ENCODE measurements around the gene DLL3.

The DLL3 gene

DNA sequence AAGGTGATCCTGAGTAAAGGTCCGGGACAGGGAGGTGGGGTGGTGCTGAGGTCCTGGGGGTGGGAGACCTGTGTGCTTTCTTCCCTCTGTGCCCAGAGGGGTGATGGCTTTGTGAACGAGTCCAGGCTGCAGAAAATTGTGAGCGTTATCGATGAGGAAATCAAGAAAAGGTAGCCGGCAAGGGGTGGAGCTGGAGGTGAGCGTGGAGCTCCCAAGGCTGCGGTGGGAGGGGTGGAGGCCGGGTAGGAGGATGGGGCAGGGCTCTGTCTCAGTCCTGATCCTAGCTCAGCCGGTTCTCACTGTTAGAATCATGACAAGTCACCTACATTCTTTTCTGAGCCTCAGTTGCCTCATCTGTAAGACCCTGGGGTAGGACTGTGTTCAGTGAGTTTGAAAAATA lies 20.2 kb downstream of the DLL3 start:
- no peak for DNase-seq

GRCh38 chr19:39520541-39521484 lies 22.1 kb downstream of the DLL3 start:
- DNase-seq: no peak

DNA sequence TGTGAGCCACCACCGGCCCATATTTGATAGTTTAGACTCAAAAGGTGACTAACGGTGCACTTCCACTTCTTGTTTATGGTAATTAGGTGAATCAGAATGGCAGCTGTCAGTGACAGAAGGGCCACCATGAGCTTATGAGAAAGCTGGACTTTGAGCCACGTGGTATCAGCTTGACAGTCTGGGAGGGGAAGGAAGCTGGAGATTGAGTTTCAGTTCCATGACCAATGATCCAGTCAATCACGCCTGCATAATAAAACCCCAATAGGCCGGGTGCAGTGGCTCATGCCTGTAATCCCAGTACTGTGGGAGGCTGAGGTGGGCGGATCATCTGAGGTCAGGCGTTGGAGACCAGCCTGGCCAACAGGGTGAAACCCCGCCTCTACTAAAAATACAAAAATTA lies 25.7 kb downstream of the DLL3 start:
- no peak for DNase-seq

GRCh38 chr19:39525205-39525604 lies 26.5 kb downstream of the DLL3 start:
- DNase-seq: no peak

DNA sequence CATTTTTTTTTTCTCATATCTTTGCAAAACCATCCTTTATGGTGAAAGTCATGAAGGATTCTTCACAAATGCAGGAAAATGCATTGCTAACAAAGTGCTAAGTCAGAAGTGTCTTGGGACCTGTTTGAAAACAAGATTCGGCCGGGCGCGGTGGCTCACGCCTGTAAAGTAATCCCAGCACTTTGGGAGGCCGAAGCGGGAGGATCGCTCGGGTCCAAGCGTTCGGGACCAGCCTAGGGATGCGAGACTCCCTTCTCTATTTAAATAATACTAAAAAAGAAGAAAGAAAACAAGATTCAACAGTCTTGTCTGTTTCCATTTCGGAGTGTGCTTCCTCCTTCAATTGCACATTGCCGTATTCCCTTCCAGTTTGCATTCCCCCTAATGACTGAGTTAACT lies 33.1 kb downstream of the DLL3 start:
- DNase-seq: no peak

- peak; percentile 97 for DNase-seq
Observed at GRCh38 chr19:39532233-39533002, 33.7 kb downstream of the DLL3 start, which contains the start of gene EID2B. EID2B (minus strand) TSS chr19:39532852; CDS start chr19:39532802, 50 bp downstream.

- DNase-seq: no peak
Observed at GRCh38 chr19:39533003-39533512, 34.3 kb downstream of the DLL3 start.

DNA sequence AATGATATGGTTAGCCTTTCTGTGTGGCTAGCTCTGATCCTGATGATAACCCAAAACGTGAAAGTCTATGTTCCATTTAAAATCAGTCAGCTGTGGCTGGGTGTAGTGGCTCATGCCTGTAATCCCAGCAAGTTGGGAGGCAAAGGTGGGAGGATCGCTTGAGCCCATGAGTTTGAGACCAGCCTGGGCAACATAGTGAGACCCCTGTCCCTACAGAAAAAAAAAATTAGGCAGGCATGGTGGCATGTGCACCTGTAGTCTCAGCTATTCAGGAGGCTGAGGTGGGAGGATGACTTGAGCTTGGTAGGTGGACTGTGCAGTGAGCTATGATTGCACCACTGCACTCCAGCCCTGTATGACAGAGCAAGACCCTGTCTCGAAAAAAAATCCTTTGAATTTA lies 35.0 kb downstream of the DLL3 start:
- DNase-seq: no peak

DNA sequence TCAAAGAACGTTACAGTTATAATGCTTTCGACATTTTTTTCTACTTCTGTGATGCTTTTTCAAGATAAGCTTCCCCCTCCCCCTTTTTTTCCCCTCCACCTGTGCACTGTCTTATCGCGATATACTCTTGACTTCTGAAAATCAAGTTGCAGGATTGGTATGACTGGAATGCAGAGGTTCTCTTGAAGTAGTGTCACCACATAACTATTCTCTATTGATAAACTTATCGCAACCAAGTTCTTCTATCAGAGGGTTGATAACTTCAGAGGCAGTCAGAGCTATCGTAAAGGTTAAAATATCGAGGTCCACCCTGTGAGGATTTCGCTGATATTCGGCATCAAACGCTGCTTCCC lies 40.4 kb downstream of the DLL3 start:
- DNase-seq: no peak

GRCh38 chr19:39539518-39540332 lies 41.0 kb downstream of the DLL3 start, which contains the start of gene EID2:
EID2 (minus strand) TSS chr19:39540161; CDS start chr19:39540079, 82 bp downstream.
- DNase-seq: peak; percentile 93

GRCh38 chr19:39540333-39540673 lies 41.6 kb downstream of the DLL3 start:
- DNase-seq: no peak

DNA sequence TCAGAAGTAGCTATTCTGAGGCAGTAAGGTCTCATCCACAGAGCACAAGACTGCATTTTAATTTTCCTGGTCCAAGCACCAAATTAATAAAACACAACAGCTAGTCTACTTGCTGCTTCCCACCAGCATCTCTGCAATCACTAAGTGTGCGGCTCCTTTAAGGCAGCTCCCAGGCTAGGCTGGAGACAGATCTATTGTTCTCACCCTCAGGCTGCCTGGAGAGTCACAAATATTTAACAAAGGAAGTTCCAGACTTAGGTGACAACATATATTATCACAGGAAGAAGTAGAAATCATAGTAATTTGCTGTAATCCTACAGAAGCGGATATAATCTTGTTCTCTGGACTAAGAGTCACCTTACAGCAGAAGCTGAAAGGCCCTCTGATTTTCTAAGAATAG lies 43.5 kb downstream of the DLL3 start:
- DNase-seq: no peak

GRCh38 chr19:39543477-39543857 lies 44.7 kb downstream of the DLL3 start:
- no peak for DNase-seq

DNA sequence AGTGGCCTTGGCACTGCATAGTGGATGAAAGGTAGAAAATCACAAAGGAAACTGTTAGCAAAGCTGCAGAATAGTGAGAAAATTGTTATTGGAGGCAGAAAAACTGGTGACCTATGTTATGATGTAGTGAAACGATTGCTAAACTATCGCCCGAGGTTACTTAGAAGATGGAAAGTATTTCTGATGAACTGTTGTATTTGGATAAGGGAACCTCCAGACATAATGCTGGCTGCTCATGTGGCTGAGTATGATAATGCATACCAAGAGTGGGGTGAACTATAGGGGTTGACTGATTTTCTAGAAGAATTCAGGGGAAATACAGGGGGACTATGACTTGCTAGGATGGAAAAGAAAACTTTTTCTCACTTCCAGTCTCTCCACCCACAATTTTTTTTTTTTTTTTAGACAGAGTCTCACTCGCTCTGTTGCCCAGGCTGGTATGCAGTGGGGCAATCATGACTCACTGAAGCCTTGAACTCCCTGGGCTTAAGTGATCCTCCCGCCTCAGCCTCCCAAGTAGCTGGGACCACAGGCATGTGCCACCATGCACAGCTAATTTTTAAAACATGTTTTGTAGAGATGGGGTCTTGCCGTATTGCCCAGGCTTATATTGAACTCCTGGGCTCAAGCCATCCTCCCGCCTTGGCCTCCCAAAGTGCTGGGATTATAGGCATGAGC lies 45.6 kb downstream of the DLL3 start:
- DNase-seq: no peak

- DNase-seq: no peak
Observed at GRCh38 chr19:39544911-39545310, 46.2 kb downstream of the DLL3 start.

- no peak for DNase-seq
Observed at GRCh38 chr19:39546599-39546998, 47.9 kb downstream of the DLL3 start.

DNA sequence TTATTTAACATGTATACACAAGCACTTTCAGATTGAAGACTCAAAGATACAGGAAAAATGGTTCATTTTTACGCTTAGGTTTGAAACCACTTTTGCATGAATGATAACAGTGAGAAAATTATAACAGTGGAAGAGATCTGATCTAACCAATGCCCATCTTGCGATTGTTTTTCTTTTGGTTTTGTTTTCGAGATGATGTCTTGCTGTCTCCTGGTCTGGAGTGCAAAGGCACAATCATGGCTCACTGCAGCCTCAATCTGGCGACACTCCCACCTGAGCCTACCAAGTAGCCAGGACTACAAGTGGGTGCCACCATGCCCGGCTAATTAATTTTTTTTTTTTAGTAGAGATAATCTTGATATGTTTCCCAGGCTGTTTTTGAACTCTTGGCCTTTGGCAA lies 51.5 kb downstream of the DLL3 start:
- DNase-seq: no peak

DNA sequence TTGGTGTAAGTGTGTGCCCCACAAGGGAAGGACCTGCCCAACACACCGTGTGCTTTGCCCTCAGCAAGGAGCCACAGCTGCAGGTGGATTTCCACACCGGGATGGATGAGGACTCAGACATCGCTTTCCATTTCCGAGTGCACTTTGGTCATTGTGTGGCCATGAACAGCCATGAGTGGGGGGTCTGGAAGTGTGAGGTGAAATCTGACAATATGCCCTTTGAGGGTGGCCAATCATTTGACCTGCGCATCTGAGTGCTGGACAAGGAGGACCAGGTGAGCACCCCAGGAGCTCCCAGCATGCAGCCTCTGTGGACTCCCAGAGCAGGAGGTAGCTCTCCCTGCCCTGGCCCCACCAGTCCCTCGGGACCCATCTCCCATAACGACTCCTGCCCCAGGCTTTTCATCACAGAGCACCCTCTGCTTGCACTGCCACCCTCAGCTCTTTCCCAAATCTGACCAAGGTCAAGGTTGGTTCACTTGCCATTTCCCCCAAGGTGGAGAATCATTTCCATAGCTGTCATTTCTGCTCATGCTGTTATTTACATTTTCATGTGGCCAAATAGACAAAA lies 54.4 kb downstream of the DLL3 start:
- no peak for DNase-seq

GRCh38 chr19:39554701-39555311 lies 56.1 kb downstream of the DLL3 start:
- no peak for DNase-seq

GRCh38 chr19:39555883-39556282 lies 57.1 kb downstream of the DLL3 start:
- DNase-seq: no peak
